ENCODE results near the gene GPC6.

GPC6 gene

DNA sequence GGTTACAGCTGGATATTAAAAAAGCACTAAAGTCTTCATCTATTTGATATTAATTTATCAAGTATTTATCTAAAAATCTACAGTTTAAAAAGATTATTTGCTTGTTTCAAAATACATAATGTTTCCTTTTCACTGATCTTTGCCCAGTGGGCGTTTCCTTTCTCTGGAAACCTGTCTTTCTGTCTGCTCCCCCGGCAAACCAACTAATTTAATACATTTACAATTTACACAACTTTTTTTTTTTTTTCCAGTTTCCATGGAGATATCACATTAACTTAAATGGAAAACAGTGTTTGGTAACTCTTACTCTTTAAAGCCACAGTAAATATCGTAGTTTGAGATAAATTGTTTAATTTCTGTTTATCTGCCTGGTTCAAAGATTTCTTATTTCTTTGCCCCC, 5.3 kb downstream of the GPC6 start:
- DNase-seq, result no peak

DNA sequence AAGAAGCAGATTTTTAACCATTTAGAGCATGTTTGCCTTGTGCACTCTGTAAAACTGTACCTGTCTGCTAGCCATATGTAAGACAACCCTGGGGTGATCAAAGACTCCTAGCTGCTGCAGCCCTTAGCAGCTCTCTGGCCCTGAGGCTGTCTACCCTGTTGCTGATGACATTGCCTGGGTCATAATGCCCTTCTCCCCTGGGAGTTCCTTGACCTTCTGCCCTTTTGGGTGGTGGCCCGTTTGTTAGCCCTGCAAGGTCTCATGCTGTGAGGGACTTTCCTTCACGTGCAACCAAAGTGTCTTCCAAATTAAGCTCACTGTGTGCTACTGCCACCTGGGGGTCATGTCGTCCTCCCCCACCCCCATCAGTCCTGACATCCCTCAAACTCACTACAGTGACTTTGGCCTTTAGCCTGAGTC, 7.4 kb downstream of the GPC6 start:
- DNase-seq, result no peak

DNA sequence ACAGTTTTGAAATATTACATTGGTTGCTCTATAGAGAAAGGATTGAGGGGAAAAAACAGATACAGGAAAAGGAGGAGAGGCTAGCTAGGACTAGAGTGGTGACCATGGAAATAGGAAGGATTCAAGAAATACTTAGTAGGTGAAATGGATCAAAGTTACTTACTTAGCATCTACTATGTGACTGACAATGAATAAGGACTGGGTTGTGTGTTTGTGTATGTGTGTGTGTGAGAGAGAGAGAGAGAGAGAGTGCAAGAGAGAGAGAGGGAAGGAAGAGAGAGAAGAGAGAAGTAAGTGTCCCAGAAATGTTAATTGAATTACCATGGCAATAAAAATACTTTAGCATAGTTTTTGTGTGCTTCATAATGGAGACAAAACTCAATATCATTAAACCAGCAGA, 7.9 kb downstream of the GPC6 start:
- no peak for DNase-seq

DNA sequence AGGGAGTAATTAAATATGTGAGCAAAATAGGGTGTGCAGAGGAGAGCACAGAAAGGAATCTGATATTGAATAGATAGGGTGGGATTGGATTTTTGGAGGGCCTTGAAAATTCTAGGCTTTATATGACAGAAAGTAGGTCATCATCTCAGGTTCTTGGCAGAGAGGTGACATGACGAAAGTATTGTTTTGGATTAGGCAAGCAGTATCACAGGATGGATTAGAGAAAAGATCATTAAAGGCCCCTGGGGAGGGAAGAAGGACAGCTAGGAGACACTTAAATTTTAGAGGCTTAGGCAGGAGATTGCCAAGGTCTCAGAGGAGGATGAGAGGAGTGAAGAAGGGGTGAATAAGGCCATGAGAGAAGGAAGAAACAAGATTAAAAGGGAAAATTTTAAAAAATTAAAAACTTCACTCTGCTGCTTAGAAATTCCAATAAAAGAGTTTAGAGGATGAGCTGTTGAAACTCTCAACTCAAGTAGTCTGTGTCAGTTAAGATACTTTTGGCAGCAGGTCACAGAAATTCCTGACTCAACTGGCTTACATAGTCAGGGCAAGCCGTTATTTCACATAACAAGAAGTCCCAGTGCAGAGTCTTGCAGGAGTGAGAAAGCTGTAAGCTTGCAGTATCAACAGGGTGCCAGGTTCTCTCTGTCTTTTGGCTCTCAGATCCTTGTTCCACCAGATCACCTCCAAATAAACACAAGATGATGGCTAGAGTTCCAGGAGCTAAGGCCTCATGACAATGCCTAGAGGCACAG, 8.8 kb downstream of the GPC6 start:
- DNase-seq, result no peak

DNA sequence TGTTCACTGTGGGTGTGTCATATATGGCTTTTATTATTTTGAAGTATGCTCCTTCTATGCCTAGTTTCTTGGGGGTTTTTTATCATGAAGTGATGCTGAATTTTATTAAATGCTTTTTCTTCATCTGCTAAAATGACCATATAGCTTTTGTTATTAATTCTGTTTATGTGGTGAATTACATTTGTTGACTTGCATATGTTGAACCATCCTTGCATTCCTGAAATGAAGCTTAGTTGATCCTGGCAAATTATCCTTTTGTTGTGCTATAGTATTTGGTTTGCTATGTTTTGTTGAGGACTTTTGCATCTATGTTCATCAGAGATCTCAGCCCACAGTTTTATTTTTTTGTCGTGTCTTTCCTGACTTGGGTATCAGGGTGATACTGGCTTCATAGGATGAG, 12.1 kb downstream of the GPC6 start:
- no peak for DNase-seq

DNA sequence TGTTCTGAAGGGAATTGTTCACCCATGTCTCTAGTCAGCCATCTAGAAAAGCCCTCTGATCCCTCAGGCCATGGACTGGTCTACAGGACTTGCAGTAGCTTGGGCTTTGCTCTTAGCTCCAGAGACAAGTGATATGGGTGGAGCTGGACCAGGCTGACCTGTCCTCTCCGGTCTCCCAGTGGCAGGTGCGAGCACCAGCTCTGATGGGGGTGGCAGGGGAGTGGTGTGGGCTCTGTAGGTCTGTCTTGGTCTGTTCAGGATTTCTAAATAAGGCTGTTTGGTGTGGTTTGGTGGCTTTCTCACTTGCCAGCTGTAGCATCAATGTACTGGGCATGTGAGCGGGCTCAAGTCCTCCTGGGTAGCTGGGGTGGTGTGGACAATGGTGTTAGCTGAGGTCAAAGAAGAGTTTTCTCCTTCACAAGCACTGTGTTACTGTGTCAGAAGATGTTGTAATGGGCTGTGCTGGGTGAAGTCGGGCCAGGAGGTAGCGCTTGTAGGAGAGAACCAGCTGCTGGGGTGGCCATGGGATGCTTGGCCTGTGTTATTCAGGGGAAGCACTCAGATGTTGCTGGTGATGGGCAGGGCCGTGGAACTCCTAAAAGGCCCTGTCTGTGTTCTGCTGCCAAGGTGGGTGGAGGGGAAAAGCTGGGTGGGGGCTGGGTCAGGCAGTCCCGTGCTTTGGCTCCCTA, 16.9 kb downstream of the GPC6 start:
- no peak for DNase-seq

DNA sequence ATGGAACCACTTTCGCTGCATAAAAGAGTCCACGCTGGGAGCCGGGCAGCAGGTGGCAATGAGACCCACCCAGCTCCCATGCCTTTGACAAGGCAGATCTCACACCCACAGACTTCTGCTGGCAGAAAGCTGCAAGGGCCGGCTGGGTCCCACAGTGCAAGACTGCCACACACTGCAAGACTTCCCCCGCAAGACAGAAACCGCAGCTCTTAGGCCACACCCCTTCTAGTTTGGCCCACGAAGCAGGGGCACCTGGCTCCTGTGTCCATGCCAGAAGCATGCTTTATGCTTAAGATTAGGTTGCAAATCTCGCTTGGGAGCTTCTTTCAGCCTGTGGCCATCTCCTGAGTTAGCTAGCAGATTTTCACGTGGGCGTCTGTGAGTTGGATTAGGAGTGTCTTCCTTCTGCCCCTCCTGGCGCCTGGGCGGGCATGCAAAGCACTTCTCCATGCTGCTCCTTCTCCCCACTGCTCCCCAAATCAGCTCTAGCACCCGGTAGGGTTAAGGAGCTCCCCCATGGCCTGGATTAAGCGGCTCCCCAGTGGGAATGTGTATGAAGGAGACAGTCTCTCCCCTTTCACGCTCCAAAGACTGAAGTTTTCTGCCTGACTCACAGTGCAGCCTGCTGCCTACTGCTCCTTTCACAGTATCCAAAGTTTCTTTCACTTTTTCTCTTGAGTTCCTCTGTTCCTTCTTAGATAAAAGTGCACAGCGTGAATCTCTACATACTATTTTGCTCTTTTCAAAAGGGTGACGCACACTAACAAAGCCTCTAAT, 17.7 kb downstream of the GPC6 start:
- no peak for DNase-seq

DNA sequence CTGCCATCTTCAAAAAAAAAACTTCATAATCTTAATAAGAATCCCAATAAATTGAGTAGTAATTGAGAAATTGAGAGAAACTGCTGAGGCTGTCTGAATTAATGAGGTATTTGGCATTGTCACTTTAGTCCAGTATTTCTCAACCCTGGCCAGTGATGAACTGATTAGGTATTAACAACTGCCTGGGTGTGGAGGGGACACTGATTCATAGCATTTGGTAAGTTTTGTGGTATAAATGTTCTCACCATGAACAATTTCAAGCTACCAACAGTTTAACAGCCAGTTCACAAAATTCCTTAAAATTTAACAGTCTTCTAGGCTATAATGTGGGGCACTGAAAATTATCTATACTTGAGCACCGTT, 18.3 kb downstream of the GPC6 start:
- no peak for DNase-seq

DNA sequence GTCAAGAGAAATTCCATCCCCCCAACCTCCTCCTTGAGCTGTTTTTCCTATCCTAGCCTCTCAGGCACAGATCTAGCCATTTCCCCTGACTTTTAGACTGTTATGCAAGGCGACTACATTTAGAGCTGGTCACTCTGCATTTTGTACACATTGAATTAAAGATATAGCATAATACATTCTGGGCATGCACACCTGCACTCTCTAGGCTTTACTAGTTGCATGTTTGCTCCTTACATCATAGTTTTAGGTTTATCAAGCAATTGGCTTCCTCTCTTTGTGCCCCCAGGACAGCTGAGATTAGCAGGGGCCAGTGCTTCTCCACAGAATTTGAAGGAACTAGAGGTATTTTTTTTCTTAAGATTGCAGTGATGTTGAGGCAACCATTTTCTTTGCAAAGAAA, 19.5 kb downstream of the GPC6 start:
- no peak for DNase-seq

DNA sequence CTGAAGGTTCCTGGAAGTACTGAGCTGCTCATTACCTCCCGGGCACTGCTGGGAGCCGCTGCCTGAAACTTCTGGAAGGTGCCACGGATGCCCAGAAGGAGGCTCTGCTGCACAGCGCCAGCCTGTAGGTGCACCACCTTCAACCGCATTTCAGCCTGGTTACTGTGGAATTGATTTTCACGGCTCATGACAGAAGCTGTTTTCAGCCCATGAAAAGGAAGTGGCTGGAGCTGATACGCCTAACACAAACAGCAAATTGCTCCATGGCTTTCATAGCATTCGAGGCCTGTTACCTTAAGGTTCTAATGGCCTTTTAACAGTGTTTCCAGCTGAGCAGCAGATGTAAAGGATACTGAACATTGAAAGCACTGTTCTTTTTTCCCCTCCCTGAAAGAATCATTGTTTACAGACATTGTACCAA, 22.0 kb downstream of the GPC6 start:
- peak; percentile 42 for DNase-seq

DNA sequence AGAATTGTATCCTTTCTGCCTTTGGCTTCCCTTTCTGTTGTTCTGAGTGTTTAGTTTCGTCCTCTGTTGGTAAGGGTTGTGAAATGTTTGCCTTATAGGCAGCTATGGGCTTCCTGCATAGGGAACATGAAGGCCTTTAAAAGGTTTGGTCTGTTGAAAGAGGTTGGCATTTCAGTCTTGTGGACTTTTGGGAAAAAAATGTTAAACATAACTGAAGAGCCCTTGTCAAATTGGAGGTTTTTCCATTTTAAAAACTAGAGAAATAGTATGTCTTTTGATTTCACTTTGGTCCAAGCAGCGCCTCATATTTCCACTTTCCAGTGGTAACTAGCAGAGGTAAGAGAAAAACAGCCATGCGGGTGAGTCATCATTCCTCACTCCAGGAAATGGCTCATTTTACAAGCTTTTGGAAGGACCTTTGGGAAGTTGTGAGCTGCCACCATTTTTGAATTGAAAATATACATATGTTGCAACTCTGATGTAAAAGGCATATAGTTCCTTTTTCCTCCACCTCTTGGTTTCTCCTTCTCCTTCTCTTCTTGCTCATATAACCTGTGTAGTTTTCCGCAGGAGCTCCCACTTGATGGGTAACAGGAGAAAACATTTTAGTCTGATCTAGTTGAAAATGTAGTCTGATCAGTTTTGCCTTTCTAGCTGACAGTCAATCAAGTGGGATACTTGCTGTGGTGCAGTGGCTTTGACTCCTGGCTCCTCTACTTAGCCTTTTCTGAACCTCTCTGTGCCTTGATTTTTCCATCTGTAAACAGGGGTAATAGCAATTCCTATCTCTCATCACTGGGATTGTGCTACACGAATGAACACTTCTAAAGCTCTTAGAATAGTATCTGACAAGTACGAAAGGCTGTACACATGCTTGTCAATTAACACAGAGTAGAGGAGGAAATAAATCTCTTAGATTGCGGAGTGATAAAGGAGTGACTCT, 23.0 kb downstream of the GPC6 start:
- no peak for DNase-seq

DNA sequence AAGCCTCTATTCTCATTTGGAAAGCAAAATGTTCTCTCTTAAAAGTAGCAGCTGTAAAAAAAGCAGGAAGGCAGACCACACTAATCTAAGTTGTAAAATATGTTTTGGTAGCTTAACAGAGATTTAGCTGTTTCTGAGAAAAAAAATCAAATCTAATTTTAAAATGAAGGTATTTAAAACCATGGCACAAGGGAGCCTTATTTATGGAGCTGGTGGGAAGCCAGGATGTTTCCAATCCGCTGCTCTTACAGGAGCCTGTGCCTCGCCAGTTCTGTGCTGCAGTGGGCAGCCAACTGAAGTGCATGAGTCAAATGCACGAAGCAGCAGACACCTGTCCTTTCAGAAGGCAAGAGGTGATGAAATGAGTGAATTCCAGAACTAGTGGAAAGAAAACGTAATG, 28.2 kb downstream of the GPC6 start:
- no peak for DNase-seq

DNA sequence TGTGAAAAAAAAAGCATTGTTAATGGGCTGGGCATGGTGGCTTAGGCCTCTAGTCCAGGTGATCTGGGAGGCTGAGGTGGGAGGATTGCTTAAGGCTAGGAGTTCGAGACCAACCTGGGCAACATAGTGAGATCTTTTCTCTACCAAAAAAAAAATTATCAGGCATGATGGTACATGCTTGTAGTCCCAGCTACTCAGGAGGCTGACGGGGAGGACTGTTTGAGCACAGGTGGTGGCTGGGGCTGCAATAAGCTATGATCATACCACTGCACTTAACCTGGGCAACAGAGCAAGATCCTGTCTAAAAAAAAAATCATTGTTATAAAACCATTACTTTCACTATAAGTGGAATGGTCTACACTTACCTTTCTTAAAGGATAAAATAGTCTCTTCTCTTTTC, 30.4 kb downstream of the GPC6 start:
- no peak for DNase-seq

DNA sequence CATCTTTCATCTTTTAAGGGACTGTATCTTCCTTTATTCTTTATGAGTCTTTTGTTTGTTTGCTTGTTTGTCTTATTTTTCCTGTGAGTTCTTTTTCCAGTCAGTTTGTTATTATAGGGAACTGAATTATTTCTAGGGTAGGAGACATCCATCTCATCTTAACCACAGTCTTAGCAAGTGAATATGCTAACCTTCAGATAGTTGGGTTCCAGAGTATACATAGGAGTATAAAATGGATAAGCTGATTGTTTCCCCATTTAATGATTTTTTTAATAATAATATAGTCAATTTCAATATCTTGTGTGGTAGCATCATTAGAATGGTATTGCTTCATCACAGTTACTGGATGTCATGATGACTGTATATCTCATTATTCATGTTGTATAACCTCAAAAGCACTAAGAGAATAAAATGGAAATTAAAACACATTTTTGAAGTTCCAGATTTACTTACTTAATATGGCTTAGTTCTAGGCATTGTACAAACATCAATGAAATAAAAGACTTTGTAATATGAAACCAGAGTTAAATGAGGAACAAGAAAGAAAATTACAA, 33.0 kb downstream of the GPC6 start:
- no peak for DNase-seq

DNA sequence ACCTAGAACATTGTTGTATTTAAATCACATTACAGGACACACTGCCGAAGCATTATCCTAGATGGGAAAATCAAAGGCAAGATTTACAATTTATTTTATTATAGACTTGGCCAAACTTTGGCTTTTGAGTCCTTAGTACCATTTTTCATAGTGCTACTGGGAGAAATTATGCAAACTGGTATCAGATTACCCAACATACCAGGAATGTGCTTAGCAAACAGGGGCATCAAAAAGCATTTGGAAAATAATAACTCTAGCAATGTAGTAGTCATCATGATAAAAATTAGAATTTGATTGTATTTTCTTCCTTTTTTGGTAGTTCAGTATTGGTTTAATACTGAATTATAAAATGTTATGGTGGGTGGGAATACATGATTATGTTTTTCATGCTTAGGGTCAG, 34.0 kb downstream of the GPC6 start:
- DNase-seq, result no peak

DNA sequence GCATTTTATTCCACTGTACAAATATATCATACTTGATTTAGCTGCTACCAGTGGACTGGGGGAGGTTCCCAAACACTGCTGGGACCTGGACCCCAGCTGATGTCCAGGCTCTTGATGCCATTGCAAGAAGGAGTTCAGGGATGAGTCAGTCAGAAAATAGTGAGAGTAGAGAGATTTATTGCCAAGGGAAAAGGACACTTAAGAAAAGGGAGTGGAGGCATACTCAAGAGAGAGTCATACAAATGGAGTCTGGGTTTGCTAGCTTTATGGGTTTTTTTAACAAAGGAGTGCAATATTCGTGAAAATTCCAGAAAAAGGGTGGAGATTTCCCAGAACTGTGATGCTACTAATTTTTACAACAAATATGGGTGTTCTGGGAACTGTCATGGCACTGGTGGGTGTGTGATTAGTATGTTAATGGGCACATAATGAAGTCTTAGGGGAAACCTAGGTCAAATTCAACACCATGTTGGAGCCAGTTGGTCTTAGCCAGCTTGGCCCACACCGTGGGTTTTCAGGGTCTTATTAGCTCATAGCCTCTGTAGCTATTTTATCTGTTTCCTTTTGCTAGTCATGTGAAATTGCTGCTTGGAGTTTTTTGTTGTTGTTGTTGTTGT, 36.2 kb downstream of the GPC6 start:
- no peak for DNase-seq

DNA sequence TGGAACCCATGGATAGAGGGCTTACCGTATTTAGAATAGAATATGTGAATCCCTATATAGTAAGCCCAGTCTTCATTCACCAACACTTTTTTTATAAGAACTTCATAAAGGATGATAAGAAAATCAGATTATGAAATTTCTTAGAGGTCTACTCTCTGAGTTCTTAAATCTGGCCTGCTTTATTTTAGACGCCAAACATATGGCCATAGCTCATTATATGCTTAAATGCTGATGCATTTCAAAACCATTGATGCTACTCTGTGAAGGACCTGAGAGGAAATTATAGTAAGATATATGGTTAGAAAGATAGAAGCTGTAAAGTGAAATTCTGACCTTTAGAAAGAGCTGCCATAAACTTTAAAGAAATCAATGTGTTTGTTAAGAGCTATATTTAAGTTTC, 38.3 kb downstream of the GPC6 start:
- no peak for DNase-seq

DNA sequence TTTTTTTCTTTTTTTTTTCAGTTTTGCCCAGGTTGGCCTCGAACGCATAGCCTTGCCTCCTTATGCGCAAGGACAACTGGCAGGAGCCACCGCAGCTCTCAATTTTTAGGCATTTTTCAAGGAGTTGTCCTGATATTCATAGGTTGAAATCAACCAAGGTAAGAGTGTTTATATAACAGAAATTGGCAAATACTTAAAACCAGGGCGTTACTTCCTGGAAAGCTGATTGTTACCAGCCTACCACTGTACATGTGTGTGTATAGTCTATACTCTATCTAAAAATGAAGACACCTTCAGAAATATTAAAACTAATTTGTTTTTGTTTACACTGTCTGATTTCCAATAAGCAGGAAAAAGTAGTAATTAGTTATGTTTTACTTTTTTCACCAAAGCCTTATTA, 39.2 kb downstream of the GPC6 start:
- no peak for DNase-seq

DNA sequence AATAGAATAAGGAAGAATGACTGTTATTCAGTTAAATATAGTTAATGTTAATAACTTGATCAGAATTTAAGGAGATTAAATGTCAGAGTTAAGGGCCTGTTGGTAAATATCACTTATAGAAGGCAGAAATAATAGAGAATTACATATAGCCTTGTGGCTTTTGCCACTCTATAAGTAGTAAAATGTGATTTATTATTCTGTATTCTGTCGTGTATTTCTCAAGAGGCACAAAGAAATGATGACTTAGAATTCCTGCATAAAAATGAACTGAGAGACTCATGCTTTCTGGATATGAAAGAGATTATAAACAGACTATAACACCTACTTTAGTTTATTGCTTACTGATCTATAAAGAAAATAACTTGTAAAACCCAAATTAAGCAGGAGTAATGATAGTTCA, 40.1 kb downstream of the GPC6 start:
- DNase-seq, result no peak

DNA sequence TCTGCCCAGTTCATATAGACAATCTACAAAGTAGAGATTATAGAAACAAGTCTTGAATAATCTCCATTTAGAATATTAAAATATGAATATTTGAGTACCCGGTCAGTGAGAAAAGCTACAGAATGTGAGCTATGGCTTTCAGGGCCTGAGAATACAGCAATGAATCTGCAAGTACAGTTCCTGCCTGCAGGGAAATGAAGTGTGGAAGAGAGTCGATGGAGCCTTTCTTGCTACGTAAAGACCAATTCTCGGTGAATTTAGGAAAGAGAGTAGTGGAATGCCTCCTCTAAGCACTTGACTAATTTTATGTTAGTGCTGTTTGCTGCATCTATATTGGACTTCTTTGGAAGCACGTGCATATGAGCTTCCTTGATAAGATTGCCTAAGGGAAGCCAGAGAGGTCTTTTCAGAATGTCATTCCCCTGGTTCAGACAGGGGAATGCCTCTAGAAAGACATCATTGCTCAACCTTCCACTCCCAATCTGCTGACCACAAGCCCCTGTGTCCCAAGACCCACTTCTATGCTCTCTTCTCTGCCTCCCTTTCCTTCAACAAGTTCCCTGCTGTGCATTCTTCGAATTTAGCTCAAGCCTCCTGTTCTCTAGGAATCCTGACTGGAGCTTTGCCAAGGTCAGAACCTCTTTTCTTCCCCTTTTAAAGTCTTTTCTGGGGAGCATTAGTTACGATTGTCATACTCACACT, 41.9 kb downstream of the GPC6 start:
- no peak for DNase-seq
